Measurements from ENCODE around the gene CA6. TPM values are rescaled to one million over a fixed set of nuclear protein-coding genes. Genes with fewer than 3 reads are reported as not detected.

The CA6 gene
- total RNA-seq, 2 donors from 2014 or later, result not detected

DNA sequence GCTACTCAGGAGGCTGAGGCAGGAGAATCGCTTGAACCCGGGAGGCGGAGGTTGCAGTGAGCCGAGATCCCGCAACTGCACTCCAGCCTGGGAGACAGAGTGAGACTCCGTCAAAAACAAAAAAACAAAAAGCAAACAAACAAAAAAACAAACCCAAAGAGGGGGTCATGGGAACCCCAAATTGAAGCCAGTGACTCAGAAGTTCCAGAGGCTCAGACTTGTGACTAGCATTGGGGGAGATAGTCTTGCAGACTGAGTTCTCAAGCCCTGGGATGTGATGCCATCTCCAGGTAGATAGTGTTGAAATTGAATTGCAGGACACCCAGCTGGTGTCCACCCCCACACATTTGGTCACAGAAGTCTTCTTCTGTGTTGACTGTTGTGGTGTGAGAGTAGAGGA lies 42.3 kb upstream of the CA6 start:
- peak overlapping the region; percentile 17 to 28 for H3K27ac ChIP-seq
- 89% methylated on average over 6 of the region's 6 CpGs for WGBS

DNA sequence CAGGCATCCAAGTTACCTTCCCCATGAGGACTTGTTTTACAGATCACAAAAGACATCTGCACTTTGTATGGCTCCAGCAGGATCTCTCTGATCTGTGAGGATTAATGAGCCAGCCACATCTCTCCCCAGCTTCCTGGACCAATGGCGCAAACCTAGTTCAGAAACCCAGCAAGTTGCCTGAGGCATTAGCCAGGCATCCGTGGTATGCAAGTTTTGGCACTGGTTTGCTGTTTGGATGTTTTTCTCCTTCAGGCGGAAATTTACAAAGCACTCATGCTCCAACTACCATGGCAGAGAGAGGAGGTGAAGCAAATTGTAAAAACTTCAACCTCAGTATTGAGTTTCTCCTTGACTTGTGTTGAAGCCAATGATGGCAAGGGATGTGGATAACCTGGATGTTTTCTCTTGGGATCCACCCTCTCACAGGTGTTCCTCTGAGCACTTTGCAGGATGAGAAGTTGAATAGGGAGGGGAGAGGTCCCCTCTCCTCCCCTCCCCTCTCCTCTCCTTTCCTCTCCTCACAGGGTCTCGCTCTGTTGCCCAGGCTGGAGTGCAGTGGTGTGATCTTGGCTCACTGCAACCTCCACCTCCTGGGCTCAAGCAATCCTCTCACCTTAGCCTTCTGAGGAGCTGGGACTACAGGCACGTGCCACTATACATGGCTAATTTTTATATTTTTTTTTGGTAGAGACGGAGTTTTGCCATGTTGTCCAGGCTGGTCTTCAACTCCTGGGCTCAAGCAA lies 41.6 kb upstream of the CA6 start:
- H3K4me3 ChIP-seq, result no peak overlapping the region
- no peaks in the 10 kb centered on the region for H3K27me3 ChIP-seq (replicated peaks; ENCODE audit: insufficient read depth)
- intact Hi-C loops (cut with DNase I), result no loop called here
- 44% methylated on average over 6 of the region's 6 CpGs for WGBS
- DNase-seq (ENCODE audit: low spot score), result peak; percentile 90
- peak overlapping the region; percentile 21 to 60 for H3K27ac ChIP-seq
- H3K9me3 ChIP-seq, result no peaks in the 10 kb centered on the region
- no peaks in the 10 kb centered on the region for H3K36me3 ChIP-seq
- H3K4me1 ChIP-seq (replicated peaks), result no peaks in the 10 kb centered on the region
- peak; percentile 95 for TF ChIP-seq POLR2AphosphoS5 (IDR thresholded peaks at IDR 0.05)
- TF ChIP-seq POLR2A (IDR thresholded peaks at IDR 0.05), result no peak

More for the DNA sequence above, 42.3 kb upstream of the CA6 start:
- TF ChIP-seq POLR2AphosphoS5 (IDR thresholded peaks at IDR 0.05), result no peak
- no peak overlapping the region for H3K4me3 ChIP-seq
- H3K27me3 ChIP-seq (replicated peaks; ENCODE audit: insufficient read depth), result no peaks in the 10 kb centered on the region
- no peaks in the 10 kb centered on the region for H3K36me3 ChIP-seq
- DNase-seq (ENCODE audit: low spot score), result no peak
- no peaks in the 10 kb centered on the region for H3K9me3 ChIP-seq
- intact Hi-C loops (cut with DNase I), result no loop called here
- no peaks in the 10 kb centered on the region for H3K4me1 ChIP-seq (replicated peaks)

DNA sequence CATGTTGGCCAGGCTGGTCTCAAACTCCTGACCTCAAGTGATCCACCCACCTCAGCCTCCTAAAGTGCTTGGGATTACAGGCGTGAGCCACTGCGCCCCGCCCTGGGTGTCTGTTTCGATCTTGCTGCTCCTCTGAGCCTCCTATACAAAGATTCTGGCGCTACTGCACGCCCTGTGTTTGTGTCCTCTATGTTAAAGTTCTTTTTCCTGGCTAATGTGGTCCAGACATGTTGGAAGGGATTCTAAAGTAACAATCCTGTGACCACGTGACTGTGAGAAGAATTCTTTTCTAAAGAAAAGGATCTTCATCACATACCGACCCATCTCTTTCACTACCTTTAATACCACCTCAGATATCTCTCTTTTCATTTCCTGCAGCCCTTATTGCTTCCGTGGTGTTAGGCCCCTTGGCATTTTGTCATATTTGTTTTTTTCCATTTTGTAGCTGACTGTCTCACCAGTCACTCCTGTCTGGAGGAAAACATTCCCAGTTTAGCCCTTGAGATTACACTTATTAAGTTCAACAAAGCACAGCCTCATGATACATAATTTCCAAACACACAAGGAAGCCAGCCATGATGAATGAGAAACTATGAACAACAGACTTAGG lies 40.0 kb upstream of the CA6 start:
- intact Hi-C loops (cut with DNase I), result no loop called here

DNA sequence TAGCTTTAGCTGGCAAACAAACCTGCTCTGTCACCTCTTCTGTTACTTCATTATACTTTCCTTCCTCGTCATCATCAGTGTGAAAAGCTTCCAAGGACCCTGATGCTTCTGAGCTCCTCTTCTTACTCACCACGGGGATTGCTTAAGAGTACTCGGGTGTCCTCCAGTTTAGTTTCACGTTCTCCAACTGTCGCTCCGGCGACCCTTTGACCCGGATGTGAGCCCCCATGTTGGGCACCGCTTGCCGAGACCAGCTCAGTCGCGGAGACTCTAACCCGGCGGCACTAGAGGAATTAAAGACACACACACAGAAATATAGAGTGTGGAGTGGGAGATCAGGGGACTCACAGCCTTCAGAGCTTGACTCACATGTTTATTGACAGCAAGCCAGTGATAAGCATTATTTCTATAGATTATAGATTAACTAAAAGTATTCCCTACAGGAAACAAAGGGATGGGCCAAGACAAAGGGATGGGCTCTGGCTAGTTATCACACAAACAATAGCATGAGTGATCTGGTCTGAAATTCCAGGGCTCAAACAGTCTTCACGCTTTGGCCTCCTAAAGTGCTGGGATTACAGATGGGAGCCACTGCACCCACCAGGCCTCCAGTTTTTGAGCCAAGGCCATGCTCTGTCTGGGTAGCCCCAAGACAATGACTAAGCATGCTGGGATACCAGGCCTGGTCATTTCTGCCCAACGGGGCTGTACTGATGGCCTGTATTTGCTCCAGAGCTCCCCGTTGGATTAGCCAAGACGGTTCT lies 37.1 kb upstream of the CA6 start:
- Histone ChIP-seq H3K9me3 (no peaks in the 10 kb centered on the region), H3K27me3 (replicated peaks; ENCODE audit: insufficient read depth) (no peaks in the 10 kb centered on the region), H3K27ac (no peak overlapping the region), H3K36me3 (no peaks in the 10 kb centered on the region), H3K4me1 (replicated peaks) (no peaks in the 10 kb centered on the region), H3K4me3 (no peak overlapping the region)
- DNase-seq (ENCODE audit: low spot score), result no peak
- intact Hi-C loops (cut with DNase I), result no loop called here
- TF ChIP-seq, protein P1, sequence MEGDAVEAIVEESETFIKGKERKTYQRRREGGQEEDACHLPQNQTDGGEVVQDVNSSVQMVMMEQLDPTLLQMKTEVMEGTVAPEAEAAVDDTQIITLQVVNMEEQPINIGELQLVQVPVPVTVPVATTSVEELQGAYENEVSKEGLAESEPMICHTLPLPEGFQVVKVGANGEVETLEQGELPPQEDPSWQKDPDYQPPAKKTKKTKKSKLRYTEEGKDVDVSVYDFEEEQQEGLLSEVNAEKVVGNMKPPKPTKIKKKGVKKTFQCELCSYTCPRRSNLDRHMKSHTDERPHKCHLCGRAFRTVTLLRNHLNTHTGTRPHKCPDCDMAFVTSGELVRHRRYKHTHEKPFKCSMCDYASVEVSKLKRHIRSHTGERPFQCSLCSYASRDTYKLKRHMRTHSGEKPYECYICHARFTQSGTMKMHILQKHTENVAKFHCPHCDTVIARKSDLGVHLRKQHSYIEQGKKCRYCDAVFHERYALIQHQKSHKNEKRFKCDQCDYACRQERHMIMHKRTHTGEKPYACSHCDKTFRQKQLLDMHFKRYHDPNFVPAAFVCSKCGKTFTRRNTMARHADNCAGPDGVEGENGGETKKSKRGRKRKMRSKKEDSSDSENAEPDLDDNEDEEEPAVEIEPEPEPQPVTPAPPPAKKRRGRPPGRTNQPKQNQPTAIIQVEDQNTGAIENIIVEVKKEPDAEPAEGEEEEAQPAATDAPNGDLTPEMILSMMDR (IDR thresholded peaks at IDR 0.05), result no peak
- TF ChIP-seq POLR2A (IDR thresholded peaks at IDR 0.05) (no peak), POLR2AphosphoS5 (IDR thresholded peaks at IDR 0.05) (no peak)
- WGBS, result 74% methylated on average over 18 of the region's 18 CpGs

More for the DNA sequence above, 40.0 kb upstream of the CA6 start:
- no peak for DNase-seq (ENCODE audit: low spot score)
- peak overlapping the region in 1 of 2 donors; percentile 11 for H3K27ac ChIP-seq
- H3K4me1 ChIP-seq (replicated peaks), result no peaks in the 10 kb centered on the region
- 53% methylated on average over 9 of the region's 9 CpGs for WGBS
- no peak overlapping the region for H3K4me3 ChIP-seq
- TF ChIP-seq POLR2A (IDR thresholded peaks at IDR 0.05), result no peak
- peak; percentile 15 for TF ChIP-seq POLR2AphosphoS5 (IDR thresholded peaks at IDR 0.05)
- no peaks in the 10 kb centered on the region for H3K27me3 ChIP-seq (replicated peaks; ENCODE audit: insufficient read depth)
- no peaks in the 10 kb centered on the region for H3K36me3 ChIP-seq
- H3K9me3 ChIP-seq, result no peaks in the 10 kb centered on the region

DNA sequence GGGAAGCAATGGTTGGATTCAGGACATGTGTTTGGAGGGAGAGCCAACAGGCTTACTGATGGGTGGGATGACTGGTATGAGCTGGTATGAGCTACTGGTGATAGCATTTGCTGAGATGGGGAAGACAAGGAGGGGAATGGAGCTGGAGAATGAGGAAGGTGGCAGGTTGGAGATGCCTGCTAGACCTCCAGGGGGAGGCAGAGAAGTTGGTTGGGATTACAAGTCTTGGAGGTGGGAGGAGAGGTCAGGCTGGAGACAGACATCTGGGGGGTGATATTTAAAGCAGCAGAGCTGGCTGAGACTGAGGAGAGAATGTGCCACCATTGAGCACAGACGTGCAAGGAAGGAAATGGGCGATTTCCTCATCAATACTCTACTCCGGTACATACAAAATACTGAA lies 35.3 kb upstream of the CA6 start:
- H3K27me3 ChIP-seq (replicated peaks; ENCODE audit: insufficient read depth), result no peaks in the 10 kb centered on the region
- H3K4me3 ChIP-seq, result no peak overlapping the region
- no peaks in the 10 kb centered on the region for H3K4me1 ChIP-seq (replicated peaks)
- WGBS, result 87% methylated on average over 3 of the region's 3 CpGs
- no peak for DNase-seq (ENCODE audit: low spot score)
- no peak overlapping the region for H3K27ac ChIP-seq
- no peaks in the 10 kb centered on the region for H3K36me3 ChIP-seq
- H3K9me3 ChIP-seq, result no peaks in the 10 kb centered on the region
- intact Hi-C loops (cut with DNase I), result loop anchor here (10.0 kb wide), 1 partner anchor 274 kb away; no protein-coding TSS in a partner anchor
- TF ChIP-seq POLR2A (IDR thresholded peaks at IDR 0.05) (no peak), POLR2AphosphoS5 (IDR thresholded peaks at IDR 0.05) (no peak)
- TF ChIP-seq, protein P1 (IDR thresholded peaks at IDR 0.05), result no peak

DNA sequence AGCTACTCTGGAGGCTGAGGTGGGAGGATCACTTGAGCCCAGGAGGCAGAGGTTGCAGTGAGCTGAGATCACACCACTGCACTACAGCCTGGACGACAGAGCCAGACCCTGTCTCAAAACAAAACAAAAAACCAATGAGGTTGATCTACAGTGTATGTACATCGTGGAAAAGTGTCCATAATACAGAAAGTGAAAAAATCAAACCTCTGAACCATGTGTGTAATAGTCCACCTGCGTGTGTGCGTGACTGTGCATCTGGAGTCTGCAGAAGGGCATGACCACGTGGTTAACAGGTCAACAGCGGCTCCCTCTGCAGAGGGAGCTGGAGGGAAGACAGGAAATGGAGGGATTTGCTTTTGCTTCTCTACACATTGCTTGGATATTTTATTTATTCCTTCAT lies 34.8 kb upstream of the CA6 start:
- no peak overlapping the region for H3K27ac ChIP-seq
- 64% methylated on average over 6 of the region's 6 CpGs for WGBS
- intact Hi-C loops (cut with DNase I), result loop anchor here (10.0 kb wide), 1 partner anchor 274 kb away; no protein-coding TSS in a partner anchor

More for the DNA sequence above, 34.8 kb upstream of the CA6 start:
- H3K36me3 ChIP-seq, result no peaks in the 10 kb centered on the region
- no peaks in the 10 kb centered on the region for H3K27me3 ChIP-seq (replicated peaks; ENCODE audit: insufficient read depth)
- no peaks in the 10 kb centered on the region for H3K4me1 ChIP-seq (replicated peaks)
- no peaks in the 10 kb centered on the region for H3K9me3 ChIP-seq
- no peak for DNase-seq (ENCODE audit: low spot score)
- H3K4me3 ChIP-seq, result no peak overlapping the region
- no peak for TF ChIP-seq POLR2A (IDR thresholded peaks at IDR 0.05)
- no peak for TF ChIP-seq POLR2AphosphoS5 (IDR thresholded peaks at IDR 0.05)
- TF ChIP-seq, protein P1 (IDR thresholded peaks at IDR 0.05), result no peak

Data from prostate gland (tissue), 2 donors.